Mesangial cell (primary cell): ENCODE data around the gene IQCH. TPM values are rescaled to one million over a fixed set of nuclear protein-coding genes. Genes with fewer than 3 reads are reported as not detected.

Source experiments
- total RNA-seq: library from RNA; depleted of rRNA; stranded (reverse); fragments of >200 nt; gene quantifications from 2 replicates; pipeline ENCODE4 v1.2.3, GENCODE V29; 2015

Gene IQCH
- 1.1 and 2.0 TPM in 2 replicates for total RNA-seq

DNA sequence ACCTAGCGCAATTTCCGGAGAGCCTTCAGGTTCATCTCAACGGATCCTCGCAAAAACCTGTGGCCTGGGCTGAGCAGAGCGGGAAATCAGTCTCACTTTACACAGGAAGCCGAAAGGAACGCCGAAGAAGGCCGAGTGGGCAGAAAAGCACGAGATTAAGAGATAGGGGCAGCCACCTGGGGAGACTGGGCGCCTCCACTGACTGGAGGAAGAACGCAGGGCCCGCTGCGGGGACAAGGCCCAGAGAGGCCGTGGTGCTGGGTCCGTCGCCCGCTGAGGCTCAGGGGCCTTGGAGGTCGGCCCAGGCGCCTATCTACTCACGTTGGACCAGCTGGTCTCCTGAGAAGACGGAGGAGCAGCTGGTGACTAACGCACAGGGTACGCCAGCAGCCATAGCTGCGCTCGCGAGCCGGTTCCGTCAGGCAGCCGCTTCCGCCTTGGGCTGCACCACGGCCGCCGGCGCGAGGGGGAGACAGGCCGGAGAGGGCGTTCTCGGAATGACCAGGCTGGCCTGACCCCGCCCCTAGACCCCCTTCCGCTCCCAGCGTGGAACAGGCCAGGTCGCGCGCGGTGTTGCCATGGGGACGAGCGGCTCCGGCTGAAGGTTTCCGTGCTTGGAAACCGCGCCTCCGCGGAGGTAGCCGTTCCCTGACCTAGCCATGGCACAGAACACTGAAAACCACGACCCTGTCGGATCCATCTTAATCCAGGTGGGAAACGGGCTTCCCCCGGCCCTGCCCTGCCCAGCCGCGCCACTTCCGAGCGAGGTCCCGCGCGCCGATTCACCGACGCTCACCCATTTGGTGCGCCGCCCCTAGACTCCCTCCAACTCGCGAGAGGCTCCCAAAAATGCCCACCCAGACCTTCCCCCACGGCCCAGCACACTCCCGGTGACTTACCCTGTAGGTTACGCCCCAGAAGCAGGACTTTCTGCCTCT, at the start of gene IQCH, which contains the start of gene AAGAB:
TSS of gene IQCH (plus strand) at position 549 of the 938 bp plus-strand sequence. CDS start at position 660, 111 bp downstream.
TSS of gene AAGAB (minus strand) at position 424 of the 938 bp plus-strand sequence. CDS start at position 394, 30 bp downstream.

DNA sequence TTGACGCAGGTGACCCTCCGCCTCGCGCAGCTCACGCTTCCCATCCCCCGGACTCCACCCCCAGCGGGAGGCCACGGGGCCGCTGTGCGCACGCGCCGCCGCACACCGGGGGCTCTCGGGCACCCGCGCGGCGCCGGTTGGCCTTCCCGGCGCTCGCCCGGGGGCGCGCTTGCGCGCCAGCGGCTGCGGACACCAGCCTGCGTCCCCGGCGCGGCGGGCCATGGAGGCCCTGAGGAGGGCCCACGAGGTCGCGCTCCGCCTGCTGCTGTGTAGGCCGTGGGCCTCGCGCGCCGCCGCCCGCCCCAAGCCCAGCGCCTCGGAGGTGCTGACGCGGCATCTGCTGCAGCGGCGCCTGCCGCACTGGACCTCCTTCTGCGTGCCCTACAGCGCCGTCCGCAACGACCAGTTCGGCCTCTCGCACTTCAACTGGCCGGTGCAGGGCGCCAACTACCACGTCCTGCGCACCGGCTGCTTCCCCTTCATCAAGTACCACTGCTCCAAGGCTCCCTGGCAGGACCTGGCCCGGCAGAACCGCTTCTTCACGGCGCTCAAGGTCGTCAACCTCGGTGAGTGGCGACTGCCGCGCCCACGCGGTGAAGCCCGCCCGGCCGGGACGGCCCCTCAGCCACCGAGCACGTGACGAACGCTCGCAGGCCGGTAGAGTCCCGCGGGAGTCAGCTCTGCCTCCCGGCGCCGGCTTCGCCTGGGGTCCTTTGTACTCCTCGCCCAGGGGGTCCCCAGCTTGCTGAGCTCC, 266.6 kb downstream of the IQCH start, which contains the start of gene C15orf61:
TSS of gene C15orf61 (plus strand) at position 103 of the 754 bp plus-strand sequence. CDS start at position 221, 118 bp downstream.

DNA sequence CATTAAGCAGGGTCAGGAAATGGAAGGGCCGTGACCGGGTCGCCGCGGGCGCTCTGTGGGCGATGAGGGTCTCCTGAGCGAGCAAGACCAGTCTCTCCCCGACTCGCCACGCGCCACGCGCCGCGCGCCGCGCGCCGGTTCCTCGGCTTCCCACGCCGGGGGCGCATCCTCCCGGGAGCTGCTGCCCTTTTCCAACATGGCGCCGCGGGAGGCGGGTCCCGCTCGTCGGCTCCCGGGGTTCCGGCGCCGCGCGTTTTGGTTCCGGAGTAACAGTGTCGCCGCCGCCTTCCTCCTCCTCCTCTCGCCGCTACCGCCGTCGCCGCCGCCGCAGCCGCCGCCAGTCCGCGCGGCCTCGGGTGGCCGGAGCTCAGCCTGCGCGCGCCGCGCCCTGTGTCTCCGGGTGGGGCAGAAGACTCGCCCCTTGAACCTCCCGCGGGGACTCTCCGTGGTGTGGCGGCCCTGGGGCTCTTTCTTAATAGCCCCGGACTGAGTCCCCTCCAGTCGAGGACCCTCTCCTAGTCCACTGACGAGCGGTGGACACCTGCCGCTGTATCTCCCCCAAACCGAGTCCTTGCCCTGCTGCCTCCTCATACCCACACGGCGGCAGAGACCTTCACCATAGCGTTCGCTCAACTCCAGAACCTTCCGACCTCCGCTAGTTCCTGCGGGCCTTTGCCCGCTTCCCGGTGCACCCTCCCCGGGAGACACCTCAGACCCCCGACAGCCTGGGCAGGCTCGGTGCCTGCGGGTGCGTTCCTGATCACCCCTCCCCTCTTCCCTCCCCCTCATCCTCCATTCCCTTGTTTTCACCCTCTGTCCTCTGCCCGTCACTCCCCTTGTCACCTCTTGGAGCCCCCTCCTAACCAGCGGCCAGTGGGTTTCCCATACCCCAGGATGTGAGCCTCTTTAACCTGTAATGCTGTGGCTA, 288.1 kb downstream of the IQCH start, which contains the start of gene MAP2K5:
TSS of gene MAP2K5 (plus strand) at position 284 of the 928 bp plus-strand sequence. CDS start at position 917, 633 bp downstream.

Other genes starting within 250 kb of the IQCH start
- gene SMAD3, start 189.2 kb upstream of the IQCH start, total RNA-seq: 36.5 TPM in 2 replicates
- gene AAGAB, start 125 bp upstream of the IQCH start, total RNA-seq: 28.0 and 30.5 TPM in 2 replicates